Measurements from ENCODE around the gene AUP1.

Gene AUP1

GRCh38 chr2:74556831-74557370, 27.4 kb upstream of the AUP1 start:
- DNase-seq (ENCODE audit: low read depth in 2 of 2): no peak

- DNase-seq (ENCODE audit: low read depth in 2 of 2): no peak
Observed at GRCh38 chr2:74556159-74556558, 26.7 kb upstream of the AUP1 start.

- no peak for DNase-seq (ENCODE audit: low read depth in 2 of 2)
Observed at GRCh38 chr2:74555610-74556103, 26.2 kb upstream of the AUP1 start.

- DNase-seq (ENCODE audit: low read depth in 2 of 2): no peak
Observed at GRCh38 chr2:74554820-74555531, 25.5 kb upstream of the AUP1 start.

GRCh38 chr2:74553892-74554819, 24.6 kb upstream of the AUP1 start, which contains the start of the genes DOK1 and LOXL3:
Gene DOK1, plus strand, starts transcription at chr2:74554720. Its CDS starts 35 bp downstream, at chr2:74554755.
Gene LOXL3, minus strand, starts transcription at chr2:74553942. Its CDS starts 1,308 bp downstream, at chr2:74552634.
- peak; percentile 85 for DNase-seq (ENCODE audit: low read depth in 2 of 2)

GRCh38 chr2:74552914-74553811, 23.7 kb upstream of the AUP1 start:
- DNase-seq (ENCODE audit: low read depth in 2 of 2): no peak

- DNase-seq (ENCODE audit: low read depth in 2 of 2): no peak
Observed at GRCh38 chr2:74551942-74552913, 22.7 kb upstream of the AUP1 start.

- DNase-seq (ENCODE audit: low read depth in 2 of 2): no peak
Observed at GRCh38 chr2:74551530-74551929, 22.0 kb upstream of the AUP1 start.

- DNase-seq (ENCODE audit: low read depth in 2 of 2): no peak
Observed at GRCh38 chr2:74550231-74550630, 20.7 kb upstream of the AUP1 start.

GRCh38 chr2:74548900-74549826, 19.7 kb upstream of the AUP1 start:
- no peak for DNase-seq (ENCODE audit: low read depth in 2 of 2)

- no peak for DNase-seq (ENCODE audit: low read depth in 2 of 2)
Observed at GRCh38 chr2:74548285-74548899, 18.9 kb upstream of the AUP1 start.

GRCh38 chr2:74546004-74546403, 16.5 kb upstream of the AUP1 start:
- DNase-seq (ENCODE audit: low read depth in 2 of 2): no peak

- no peak for DNase-seq (ENCODE audit: low read depth in 2 of 2)
Observed at GRCh38 chr2:74544634-74545033, 15.1 kb upstream of the AUP1 start.

- no peak for DNase-seq (ENCODE audit: low read depth in 2 of 2)
Observed at GRCh38 chr2:74542978-74543377, 13.5 kb upstream of the AUP1 start.

GRCh38 chr2:74540291-74540690, 10.8 kb upstream of the AUP1 start:
- no peak for DNase-seq (ENCODE audit: low read depth in 2 of 2)

- no peak for DNase-seq (ENCODE audit: low read depth in 2 of 2)
Observed at GRCh38 chr2:74538881-74539339, 9.4 kb upstream of the AUP1 start.

GRCh38 chr2:74537140-74537539, 7.6 kb upstream of the AUP1 start:
- DNase-seq (ENCODE audit: low read depth in 2 of 2): no peak

- no peak for DNase-seq (ENCODE audit: low read depth in 2 of 2)
Observed at GRCh38 chr2:74536166-74536950, 6.9 kb upstream of the AUP1 start.
